DMS 273 treated with DMSO at 0.1 percent for 48 hours (cell line): ENCODE data around the gene VWF.
"Not testable (repeated sequence)": the region's sequence is repeated elsewhere in the genome, so short reads cannot be mapped to it uniquely, and the experiment has no call there.

Source experiments
- DNase-seq: peaks from one replicate; lab custom pipeline; 2025; lab: John Stamatoyannopoulos, UW

VWF gene

DNA sequence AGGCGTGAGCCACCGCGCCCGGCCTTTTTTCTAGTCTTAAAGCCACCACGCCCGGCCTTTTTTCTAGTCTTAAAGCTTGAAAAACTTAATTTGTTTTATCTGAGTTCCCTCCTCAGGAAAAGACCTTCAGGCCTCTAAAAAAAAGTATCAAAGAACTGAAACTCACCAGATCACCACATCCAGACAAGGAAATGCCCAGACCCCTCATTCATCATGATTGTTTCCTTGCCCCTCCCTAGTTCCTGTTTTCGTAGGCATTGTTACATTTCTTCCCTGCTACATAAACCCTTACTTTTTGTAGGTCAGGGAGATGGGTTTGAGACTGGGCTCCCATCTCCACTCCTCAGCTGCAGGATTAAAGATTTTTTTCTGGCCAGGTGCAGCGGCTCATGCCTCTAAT lies 21.1 kb upstream of the VWF start:
- no peak for DNase-seq

GRCh38 chr12:6143303-6143675 lies 18.8 kb upstream of the VWF start:
- DNase-seq, result no peak

DNA sequence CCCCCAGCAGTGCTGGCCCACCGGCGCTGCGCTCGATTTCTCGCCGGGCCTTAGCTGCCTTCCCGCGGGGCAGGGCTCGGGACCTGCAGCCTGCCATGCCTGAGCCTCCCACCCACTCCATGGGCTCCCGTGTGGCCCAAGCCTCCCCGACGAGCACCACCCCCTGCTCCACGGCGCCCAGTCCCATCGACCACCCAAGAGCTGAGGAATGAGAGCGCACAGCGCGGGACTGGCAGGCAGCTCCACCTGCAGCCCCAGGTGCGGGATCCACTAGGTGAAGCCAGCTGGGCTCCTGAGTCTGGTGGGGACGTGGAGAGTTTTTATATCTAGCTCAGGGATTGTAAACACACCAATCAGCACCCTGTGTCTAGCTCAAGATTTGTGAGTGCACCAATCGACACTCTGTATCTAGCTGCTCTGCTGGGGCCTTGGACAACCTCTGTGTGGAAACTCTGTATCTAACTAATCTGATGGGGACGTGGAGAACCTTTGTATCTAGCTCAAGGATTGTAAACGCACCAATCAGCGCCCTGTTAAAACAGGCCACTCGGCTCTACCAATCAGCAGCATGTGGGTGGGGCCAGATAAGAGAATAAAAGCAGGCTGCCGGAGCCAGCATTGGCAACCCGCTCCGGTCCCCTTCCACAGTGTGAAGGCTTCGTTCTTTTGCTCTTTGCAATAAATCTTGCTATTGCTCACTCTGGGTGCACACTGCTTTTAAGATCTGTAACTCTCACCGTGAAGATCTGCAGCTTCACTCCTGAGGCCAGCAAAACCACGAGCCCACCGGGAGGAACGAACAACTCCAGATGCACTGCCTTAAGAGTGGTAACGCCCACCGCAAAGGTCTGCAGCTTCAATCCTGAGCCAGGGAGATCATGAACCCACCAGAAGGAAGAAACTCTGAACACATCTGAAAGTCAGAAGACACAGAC lies 18.2 kb upstream of the VWF start:
- not testable (repeated sequence) for DNase-seq

DNA sequence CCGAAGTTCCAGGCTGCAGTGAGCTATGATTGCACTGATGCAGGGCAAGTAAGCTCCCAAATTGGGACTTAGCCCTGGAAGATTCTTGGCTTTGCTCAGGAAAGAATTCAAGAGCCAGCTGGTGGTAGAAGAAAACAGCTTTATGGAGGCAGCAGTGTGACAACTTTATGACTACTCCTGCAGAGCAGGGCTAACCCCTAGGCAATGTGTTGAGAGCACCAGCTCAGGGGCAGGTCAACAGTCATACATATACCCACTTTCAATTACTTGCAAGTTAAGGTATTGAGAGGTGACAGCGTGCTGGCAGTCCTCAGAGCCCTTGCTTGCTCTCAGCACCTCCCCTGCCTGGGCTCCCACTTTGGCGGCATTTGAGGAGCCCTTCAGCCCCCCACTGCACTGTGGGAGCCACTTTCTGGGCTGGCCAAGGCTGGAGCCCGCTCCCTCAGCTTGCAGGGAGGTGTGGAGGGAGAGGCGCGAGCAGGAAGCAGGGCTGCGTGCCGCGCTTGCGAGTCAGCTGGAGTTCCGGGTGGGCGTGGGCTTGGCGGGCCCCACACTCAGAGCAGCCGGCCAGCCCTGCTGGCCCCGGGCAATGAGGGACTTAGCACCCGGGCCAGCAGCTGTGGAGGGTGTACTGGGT lies 17.4 kb upstream of the VWF start:
- DNase-seq, result not testable (repeated sequence)

DNA sequence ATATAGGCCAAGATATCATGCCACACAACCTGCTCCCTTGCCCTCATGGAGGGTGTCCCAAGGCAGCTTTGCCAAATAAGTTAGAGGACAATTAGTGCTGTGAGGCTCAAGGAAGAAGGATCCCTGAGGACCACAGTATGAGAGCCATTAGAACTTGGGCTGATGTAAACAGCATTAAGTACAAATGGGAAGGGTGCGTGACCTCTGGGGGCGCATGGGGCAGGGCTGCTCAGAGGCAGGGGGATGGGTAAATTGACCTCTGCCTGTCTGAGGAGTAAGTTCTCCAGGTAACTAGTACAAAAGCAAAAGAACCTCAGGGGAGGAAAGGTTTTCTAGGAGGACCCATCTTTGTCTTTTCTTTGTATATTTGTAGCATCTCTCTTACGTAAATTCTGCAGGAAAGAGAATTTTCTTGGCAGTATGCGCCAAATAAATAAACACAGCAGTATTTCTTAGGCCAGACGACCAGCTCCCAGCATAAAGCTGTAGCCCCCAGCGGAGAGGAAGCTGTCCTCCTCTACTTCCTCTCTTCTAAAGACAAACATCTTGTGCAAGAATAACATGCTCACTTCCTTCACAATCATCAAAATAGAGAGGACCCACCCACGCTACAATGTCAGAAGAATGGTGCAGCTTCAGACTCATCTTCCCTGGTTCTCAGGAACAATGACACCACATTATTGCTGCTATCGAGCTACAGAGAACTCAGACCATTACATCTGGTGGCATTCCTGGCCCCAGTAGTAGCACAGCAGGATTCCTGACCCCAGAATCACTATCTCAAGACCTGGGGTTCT lies 16.4 kb upstream of the VWF start:
- DNase-seq, result no peak

DNA sequence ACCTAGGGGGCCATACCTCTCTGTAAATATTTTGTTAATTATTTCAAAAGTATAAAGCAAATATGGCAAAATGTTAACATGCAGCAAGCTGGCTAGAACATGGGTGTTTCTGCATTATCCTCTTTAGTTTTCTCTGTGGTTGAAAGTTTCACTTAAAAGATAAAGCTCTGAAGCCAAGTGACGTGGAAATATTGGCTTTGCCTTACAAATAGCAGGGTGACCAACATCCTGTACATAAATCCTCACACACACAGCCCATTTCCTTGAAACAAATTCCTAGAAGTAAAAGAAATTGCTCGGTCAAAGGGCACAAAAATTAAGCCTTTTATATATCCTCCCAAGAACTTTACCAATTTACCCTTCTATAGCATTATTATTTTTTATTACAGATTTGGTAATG lies 10.6 kb upstream of the VWF start:
- no peak for DNase-seq

DNA sequence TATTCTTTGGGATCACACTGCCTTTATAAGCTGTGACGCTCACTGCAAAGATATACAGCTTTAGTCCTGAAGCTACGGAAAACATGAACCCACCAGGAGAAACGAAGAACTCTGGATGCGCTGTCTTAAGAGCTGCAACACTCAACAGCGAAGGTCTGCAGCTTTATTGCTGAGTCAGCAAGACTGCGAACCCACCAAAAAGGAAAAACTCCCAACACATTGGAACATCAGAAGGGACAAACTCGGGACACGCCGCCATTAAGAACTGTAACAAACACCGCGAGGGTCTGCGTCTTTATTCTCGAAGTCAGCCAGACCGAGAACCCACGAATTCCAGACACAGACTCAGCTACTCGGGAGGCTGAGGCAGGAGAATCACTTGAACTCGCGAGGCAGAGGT lies 9.2 kb upstream of the VWF start:
- no peak for DNase-seq

DNA sequence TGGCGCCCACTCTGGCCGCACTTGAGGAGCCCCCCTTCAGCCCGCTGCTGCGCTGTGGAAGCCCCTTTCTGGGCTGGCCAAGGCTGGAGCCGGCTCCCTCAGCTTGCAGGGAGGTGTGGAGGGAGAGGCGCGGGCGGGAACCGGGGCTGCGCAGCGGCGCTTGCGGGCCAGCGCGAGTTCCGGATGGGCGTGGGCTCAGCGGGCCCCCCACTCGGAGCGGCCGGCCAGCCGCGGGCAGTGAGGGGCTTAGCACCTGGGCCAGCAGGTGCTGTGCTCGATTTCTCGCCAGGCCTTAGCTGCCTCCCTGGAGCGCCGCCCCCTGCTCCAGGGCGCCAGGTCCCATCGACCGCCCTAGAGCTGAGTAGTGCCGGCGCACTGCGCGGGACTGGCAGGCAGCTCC lies 8.0 kb upstream of the VWF start:
- DNase-seq, result no peak

GRCh38 chr12:6125310-6125608 lies 789 bp upstream of the VWF start:
- DNase-seq, result no peak

- DNase-seq, result no peak
These were observed 1.2 kb downstream of the VWF start for GRCh38 chr12:6123258-6123657.

DNA sequence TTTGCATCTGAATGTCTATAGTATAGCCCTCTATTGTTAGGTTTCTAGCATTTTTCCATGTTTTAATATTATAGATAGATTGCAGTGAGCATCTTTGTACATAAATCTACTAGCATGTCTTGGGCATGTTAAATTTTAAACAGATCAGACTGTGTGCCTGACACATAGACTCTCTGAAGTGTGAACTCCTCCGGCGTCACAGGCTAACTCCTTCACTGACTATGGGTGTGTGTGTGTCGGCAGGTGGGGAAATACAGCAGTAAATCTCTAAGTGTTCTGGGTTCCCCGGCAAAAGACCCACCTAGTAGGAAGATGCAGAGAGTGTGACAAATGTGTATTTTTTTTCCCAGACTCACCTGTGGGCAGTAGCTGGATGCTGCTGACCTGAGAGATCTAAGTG lies 2.3 kb downstream of the VWF start:
- no peak for DNase-seq

GRCh38 chr12:6120796-6121473 lies 3.5 kb downstream of the VWF start:
- no peak for DNase-seq

GRCh38 chr12:6118891-6119568 lies 5.4 kb downstream of the VWF start:
- no peak for DNase-seq

DNA sequence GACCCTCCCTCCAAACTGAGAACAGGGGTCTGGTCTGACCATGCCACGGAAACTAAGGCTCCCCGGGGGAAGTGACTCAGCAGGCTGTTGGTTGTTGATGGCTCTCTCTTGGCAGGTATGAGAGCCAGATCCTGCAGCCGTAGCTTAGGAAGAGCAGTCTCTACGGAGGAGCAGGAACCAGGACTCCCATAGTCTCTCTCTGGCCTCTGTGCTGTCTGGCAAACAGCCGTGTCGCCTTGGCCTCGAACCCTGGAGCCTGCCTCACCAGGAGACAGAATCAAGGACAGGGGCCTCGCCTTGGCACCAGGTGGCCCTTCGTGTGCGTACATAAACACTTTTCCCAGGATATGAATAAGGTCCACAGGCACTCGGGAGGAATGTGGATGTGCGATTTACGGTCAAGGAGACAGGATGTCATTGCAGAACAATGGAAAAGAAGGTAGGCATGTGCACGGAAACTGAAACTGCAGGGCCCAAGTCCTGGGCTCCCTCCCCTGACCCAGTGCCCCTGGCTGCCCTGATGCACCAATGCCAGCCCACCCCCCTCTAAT lies 7.9 kb downstream of the VWF start:
- no peak for DNase-seq

GRCh38 chr12:6115389-6115788 lies 9.1 kb downstream of the VWF start:
- DNase-seq, result no peak

GRCh38 chr12:6114476-6114870 lies 10.0 kb downstream of the VWF start:
- no peak for DNase-seq

DNA sequence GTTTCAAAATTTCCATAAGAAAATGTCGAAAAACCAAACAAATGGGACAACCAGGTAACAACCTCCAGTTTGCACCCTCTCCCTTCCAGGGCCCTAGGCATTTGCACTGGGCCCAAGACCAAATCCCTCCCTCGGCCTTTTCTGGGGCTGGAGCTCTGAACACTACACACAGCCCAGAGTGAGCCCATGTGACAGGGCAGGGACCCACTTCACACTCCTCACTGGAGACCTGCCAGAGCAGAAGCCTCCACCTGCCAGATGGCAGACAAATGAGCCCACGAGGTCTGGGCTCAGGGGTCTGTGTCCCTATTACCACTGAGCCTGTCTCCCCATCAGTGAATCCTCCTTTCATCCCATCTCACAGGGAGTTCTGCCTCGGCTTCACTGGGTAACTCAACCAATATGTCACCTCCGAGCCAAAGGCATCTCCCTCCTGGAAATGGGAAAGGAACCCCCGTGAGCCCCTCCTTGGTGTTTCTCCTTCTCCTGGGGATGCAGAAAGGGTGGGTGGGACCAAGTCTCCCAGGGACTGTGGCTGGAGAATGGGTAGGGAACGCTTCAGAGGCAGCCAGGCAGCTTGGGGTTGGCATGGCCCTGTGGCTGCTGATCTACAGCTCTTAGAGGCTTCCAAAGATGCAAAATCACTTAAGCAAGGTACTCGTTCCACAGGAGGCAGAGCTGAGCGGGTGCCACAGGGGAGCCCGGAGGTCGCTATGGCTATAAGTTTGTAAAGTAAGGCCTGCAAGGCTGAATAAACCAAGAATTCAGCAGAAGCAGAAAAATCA lies 10.6 kb downstream of the VWF start:
- no peak for DNase-seq

- no peak for DNase-seq
These were observed 12.5 kb downstream of the VWF start for GRCh38 chr12:6112004-6112403.

- DNase-seq, result no peak
These were observed 14.5 kb downstream of the VWF start for GRCh38 chr12:6110006-6110405.

DNA sequence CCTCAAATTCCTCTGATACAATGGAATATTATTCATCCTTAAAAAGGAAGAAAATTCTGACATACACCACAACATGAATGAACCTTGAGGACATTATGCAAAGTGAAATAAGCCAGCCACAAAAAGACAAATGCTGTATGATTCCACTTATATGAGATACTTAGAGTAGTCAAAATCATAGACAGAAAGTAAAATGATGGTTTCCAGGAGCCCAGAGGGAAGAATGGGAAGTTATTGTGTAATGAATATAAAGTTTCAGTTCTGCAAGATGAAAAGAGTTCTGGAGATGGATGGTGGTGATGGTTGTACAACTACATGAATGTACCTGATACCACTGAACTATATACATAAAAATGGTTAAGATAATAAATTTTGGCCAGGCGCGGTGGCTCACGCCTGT lies 18.3 kb downstream of the VWF start:
- no peak for DNase-seq

- no peak for DNase-seq
These were observed 19.6 kb downstream of the VWF start for GRCh38 chr12:6104842-6105241.
